ENCODE data around the gene PDE4A.

The PDE4A gene

DNA sequence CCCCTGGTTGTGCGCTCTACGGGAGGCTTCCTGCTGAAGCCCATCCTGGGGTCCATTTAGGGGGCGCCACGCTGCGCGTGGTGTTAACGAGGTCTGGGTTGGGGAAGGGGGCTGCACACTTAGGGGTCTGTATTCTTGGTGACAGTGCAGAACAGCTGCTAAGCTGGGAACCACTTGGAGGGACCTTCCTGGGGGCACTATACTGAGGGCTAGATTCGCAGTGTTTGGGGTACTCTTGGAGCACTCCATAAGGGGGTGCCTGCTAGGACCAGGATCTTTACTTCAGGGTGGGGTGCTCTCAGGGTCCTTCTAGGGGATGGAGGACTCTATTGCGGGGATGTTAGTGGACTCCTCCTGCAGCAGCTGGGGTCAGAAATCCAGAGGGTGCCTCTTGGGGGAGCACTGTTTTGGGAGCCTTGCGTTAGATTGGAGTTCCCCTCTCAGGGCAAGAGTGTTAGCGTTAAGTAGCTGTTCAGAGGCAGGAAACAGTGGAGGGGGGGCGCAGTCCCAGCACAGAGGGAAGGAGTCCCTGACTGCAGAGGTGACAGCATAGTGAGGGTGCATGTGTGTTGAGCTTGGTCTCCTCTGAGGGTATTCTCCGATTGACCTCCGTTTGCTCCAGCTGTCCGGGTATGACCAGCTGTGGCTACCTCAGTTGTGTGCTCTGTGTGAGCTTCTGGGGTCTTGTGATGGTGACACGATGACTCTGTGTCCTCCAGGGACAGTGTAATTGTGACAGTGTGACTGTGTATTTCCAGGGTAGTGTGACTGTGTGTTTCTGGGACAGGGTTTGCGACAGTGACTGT lies 1.1 kb downstream of the PDE4A start:
- in situ Hi-C loops (cut with MboI; ENCODE audit: low sequenced_read_pairs): no loop called here

DNA sequence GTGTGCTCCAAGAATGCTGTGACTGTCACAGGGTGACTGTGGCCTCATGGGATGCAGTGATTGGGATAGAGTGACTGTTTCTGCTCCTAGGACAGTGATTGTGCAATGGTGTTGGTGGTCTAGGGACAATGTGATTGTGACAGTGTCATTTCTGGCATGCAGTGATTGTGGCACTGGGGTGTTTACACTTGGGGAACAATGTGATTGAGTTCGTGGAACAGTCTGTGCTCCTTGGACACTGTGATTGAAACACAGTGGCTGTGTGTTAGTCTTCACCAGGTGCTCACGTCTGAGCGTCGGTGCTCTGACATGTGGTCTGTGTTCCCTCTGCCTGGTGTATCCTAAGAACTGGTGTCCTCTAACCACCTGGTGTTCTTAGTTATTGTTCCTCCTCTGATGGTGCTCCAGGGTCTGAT lies 1.7 kb downstream of the PDE4A start:
- in situ Hi-C loops (cut with MboI; ENCODE audit: low sequenced_read_pairs): no loop called here

DNA sequence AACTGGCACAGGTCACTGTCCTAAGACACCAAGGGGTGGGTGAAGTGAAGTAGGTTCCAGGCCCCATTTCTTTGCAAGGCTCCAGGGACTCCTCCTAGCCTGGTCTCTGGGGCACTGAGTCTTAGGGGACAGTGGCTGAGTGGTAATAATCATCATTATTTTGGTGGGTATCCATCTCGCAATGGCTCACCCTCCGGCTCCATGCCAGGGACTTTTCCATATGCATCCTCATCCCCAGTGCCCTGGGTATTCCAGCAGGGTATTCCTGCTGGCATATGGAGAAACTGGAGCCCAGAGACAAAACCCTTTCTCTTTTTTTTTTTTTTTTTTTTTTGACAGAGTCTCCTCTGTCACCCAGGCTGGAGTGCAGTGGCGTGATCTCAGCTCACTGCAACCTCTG lies 2.5 kb downstream of the PDE4A start:
- in situ Hi-C loops (cut with MboI; ENCODE audit: low sequenced_read_pairs): no loop called here

- in situ Hi-C loops (cut with MboI; ENCODE audit: low sequenced_read_pairs): no loop called here
These were observed 3.8 kb downstream of the PDE4A start for GRCh38 chr19:10424011-10424637.

DNA sequence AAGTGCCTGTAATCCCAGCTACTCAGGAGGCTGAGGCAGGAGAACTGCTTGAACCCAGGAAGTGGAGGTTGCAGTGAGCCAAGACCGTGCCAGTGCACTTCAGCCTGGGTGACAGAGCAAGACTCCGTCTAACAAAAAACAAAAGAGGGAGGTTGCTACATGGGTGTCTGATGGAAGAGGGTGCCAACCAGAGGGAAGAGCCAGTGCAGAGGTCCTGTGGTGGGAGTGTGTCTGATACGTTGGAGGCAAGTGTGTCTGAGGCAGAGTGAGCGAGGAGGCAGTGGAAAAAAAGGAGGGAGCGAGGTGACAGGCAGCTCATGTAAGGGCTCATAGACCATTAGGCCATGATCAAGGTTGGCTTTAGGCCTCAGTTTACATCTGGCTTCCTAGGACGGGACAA lies 6.8 kb downstream of the PDE4A start:
- in situ Hi-C loops (cut with MboI; ENCODE audit: low sequenced_read_pairs): no loop called here

DNA sequence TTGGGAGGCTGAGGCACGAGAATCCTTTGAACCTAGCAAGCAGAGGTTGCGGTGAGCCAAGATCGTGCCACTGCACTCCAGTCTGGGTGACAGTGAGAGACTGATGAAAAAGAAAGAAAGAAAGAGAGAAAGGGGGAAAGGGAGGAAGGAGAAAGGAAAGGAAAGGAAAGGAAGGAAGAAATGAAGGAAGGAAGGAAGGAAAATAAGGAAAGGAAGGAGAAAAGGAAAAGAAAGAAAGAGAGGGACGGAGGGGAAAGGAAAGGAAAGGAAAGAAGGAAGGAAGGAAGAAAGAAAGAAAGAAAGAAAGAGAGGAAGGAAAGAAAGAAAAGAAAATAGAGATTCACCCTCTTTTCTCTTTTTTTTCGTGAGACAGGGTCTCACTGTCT lies 8.7 kb downstream of the PDE4A start:
- in situ Hi-C loops (cut with MboI; ENCODE audit: low sequenced_read_pairs): no loop called here

DNA sequence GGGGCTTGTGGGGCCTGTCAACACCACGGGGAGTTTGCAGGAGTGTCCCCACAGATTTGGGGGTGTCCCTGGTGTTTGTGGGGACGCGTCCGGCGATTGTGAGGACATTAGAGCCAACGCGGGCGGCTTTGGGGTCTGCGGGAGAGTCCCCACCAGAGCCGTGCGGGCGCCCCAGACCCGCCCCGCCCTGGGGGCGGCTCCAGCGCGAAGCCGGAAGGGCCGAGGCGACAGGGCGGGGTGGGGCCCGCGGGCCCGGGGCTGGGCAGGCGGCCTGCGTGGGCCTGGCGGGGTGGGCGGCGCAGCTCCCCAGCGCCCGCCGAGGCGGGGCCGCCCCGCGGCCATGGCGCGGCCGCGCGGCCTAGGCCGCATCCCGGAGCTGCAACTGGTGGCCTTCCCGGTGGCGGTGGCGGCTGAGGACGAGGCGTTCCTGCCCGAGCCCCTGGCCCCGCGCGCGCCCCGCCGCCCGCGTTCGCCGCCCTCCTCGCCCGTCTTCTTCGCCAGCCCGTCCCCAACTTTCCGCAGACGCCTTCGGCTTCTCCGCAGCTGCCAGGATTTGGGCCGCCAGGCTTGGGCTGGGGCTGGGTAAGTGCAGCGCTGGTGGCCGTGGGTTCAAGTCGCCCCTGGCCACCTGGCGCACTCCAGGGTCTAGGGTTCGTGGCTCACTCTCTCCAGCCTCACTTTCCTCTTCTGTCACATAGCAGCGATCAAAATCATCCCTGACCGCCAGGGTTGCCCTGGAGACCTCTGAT lies 10.3 kb downstream of the PDE4A start:
- in situ Hi-C loops (cut with MboI; ENCODE audit: low sequenced_read_pairs): no loop called here

- in situ Hi-C loops (cut with MboI; ENCODE audit: low sequenced_read_pairs): no loop called here
These were observed 11.1 kb downstream of the PDE4A start for GRCh38 chr19:10431254-10431942.

DNA sequence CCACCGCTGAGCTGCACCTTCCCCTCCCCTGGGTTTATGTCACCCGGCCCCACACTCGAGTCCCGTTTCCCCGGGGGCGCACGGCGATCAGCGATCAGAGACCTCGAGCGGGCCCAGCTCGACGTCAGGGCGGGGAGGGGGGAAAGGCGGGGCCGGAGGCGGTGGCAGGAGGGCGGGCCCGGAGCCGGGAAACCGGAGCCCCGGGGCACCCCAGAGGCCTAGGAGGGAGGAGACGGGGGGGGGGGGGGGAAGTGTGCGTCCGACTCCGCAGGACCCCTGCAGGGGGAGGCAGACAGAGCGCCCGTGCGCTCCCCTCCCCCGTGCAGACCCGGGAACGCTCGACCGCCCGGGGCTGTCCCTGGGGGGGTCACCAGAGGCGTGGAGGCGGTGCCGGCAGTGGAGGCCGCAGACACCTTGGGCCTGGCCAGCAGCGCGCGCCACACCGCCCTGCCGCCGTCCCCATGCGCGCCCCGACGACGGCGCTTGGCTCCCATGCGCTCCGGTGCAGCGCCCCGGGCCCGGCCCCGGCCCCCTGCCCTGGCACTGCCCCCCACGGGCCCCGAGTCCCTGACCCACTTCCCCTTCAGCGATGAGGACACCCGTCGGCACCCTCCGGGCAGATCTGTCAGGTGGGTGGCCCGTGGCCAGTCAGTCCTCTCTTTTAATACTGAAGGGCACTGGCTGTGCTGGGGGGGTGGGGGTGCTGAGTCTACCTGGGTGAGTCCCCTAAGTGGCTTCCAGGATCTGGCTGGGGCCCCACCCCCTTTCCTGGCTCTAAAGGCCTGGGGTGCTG lies 11.8 kb downstream of the PDE4A start:
- in situ Hi-C loops (cut with MboI; ENCODE audit: low sequenced_read_pairs): no loop called here

- in situ Hi-C loops (cut with MboI; ENCODE audit: low sequenced_read_pairs): no loop called here
These were observed 12.4 kb downstream of the PDE4A start for GRCh38 chr19:10432736-10433130.

DNA sequence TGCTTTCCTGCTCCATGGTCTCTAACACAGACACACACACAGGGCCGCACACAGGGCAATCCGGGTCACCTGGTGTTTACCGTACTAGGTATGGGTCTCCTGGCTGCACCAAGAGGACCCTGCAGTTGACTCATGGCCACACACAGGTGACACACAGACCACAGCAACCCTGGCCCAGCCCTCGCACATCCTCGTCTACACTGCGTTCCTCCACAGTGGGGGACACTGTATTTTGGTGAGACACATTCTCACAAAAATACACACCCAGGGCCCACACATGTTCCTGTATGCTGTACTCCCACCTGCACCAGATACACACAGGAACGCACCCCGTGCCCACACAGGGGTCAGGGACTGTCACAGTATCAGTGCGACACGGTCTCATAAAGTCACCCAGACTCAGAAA lies 12.8 kb downstream of the PDE4A start:
- in situ Hi-C loops (cut with MboI; ENCODE audit: low sequenced_read_pairs): no loop called here

- in situ Hi-C loops (cut with MboI; ENCODE audit: low sequenced_read_pairs): no loop called here
These were observed 19.2 kb downstream of the PDE4A start for GRCh38 chr19:10439588-10439987.

GRCh38 chr19:10442698-10443097 lies 22.4 kb downstream of the PDE4A start:
- in situ Hi-C loops (cut with MboI; ENCODE audit: low sequenced_read_pairs): no loop called here

GRCh38 chr19:10449037-10449436 lies 28.7 kb downstream of the PDE4A start:
- in situ Hi-C loops (cut with MboI; ENCODE audit: low sequenced_read_pairs): no loop called here

DNA sequence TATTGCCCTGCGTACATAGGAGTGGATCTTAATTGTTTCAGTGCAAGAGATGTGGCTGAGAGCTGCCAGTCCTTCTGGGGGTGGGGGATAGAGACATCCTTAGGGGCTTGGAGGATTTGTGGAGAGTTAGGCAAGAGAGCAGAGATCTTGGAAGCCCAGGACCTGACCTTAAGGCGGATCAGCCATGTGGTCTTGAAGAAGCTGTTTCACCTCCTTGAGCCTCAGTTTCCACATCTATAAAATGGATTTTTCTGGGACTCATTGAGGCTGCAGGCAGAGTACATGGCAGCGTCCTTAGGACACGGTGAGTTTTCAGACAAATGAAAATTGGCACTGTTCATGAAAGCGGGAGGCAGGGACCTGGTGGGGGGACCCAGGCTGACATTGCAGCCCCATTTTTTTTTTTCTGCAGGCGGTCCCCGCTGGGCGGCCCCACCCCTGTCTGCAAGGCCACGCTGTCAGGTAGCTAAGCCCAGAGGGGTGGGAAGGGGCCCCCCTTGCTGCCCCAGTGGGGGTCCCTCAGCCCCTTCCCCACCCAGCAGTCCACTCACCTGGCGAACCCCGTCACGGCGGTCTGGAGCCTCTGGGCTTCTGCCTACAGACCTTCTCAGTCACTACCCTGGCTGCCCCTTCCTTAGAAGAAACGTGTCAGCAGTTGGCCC lies 30.0 kb downstream of the PDE4A start:
- in situ Hi-C loops (cut with MboI; ENCODE audit: low sequenced_read_pairs): no loop called here

DNA sequence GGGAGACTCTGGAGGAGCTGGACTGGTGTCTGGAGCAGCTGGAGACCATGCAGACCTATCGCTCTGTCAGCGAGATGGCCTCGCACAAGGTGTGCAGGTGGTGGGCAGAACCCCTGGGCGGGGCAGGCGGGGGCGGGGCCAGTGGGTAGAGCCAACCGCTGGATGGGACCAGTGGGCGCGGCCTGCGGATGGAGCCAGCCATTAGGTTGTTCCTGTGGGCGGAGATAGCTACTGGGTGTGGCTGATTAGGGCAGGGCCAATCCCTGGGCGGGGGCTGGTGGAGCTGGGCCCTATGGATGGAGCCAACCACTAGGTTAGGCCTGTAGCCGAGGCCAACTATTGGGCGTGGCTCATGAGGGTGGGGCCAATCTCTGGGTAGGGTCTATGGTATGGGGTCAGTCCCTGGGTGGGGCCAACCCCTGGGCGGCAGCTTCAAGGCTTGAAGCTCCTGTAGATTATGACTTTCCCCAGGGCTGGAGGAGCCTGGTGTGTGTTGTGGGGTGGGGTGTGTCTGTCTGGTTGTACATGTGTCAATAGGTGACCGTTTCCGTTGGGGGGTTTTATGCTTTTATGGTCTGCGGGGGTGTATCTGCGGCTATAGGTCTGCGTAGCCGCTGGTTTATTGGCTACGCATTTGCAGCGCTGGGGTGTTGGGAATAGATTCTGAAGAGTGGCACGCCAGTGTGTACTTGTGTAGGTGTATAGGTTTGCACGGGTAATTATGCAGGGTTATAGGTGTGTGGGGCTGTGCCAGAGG lies 30.7 kb downstream of the PDE4A start:
- in situ Hi-C loops (cut with MboI; ENCODE audit: low sequenced_read_pairs): no loop called here

GRCh38 chr19:10452726-10453618 lies 32.6 kb downstream of the PDE4A start:
- in situ Hi-C loops (cut with MboI; ENCODE audit: low sequenced_read_pairs): no loop called here

DNA sequence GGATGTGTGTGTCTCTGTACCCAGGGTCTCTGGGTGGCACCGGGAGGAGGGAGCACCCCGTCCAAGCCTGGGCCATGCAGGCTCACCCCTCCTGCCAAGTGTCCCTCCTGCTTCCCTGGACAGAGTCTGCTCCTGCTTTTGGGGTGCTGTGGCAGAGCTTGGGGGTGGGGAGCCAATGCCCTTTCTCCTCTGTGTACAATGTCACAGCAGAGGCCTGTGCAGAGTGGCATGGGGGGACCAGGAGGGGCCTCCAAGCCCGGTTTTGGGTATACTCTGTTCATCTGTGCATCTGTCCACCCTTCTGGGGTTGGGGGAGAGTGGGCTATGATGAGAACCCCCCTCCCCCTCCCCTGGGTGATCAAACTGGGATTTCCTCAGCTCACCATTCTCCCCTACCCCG lies 33.5 kb downstream of the PDE4A start:
- in situ Hi-C loops (cut with MboI; ENCODE audit: low sequenced_read_pairs): no loop called here

Data from HL-60/S4 treated with retinoic acid at 250 ng/mL for 4 days and 3 days (cell line).